H1 (cell line): ENCODE measurements around the gene RAB11B. TPM values are rescaled to one million over a fixed set of nuclear protein-coding genes. Genes with fewer than 3 reads are reported as not detected.

ENCODE experiments used
- CTCF ChIA-PET: fragments of 300-600 bp; sonication (Branson Sonifier 250); formaldehyde crosslinking; loops from one replicate; lab custom pipeline; 2021; ENCODE audit not compliant: partially characterized antibody; lab: Charles Lee
- POLR2A ChIA-PET: fragments of 300-600 bp; sonication (Branson Sonifier 250); formaldehyde crosslinking; loops from one replicate; lab custom pipeline; 2021; ENCODE audit warnings: inconsistent platforms; ENCODE audit not compliant: partially characterized antibody; lab: Charles Lee
- DNase-seq, 2 experiments: peaks; one replicate each; pipeline versions ENCODE4 v3.0.0 to v3.0.0-alpha.2; 2010 to 2022; ENCODE audit warnings: low spot score in 2 of 2, low read depth in 1 of 2, mixed read lengths in 1 of 2
- FAIRE-seq: peaks from 2 replicates; lab custom pipeline; 2011; peaks lifted over from hg19 to GRCh38; lab: Jason Lieb, UNC
- H2AFZ ChIP-seq: 2 replicates; pipeline ENCODE4 v1.8.1; 2012; ENCODE audit warnings: low read length, inconsistent platforms
- H2AK5ac ChIP-seq: 2 replicates; pipeline ENCODE4 v1.6.1; 2013; ENCODE audit warnings: low read depth, low read length
- H2BK120ac ChIP-seq: replicated peaks from 2 replicates; pipeline ENCODE3; 2013; ENCODE audit warnings: low read depth, low read length, inconsistent platforms
- H2BK12ac ChIP-seq: 2 replicates; pipeline ENCODE4 v1.6.1; 2013; ENCODE audit warnings: low read depth, low read length
- H2BK15ac ChIP-seq: 2 replicates; pipeline ENCODE4 v1.6.1; 2013; ENCODE audit warnings: low read length
- H2BK20ac ChIP-seq: 2 replicates; pipeline ENCODE4 v1.6.1; 2013; ENCODE audit warnings: low read length
- H2BK5ac ChIP-seq: 2 replicates; pipeline ENCODE4 v1.6.1; 2013; ENCODE audit warnings: low read depth, low read length
- H3K14ac ChIP-seq: 2 replicates; pipeline ENCODE4 v1.6.1; 2013; ENCODE audit warnings: inconsistent platforms; ENCODE audit not compliant: insufficient read length
- H3K18ac ChIP-seq: 2 replicates; pipeline ENCODE4 v1.6.1; 2013; ENCODE audit warnings: low read length; ENCODE audit errors: extremely low read depth
- H3K23ac ChIP-seq: 2 replicates; pipeline ENCODE4 v1.6.1; 2013; ENCODE audit warnings: inconsistent platforms; ENCODE audit not compliant: insufficient read length
- H3K23me2 ChIP-seq: 2 replicates; pipeline ENCODE4 v1.6.1; 2013; ENCODE audit warnings: low read depth, low read length
- H3K27ac ChIP-seq: 2 replicates; pipeline ENCODE4 v1.6.1; 2011; ENCODE audit warnings: low read depth, low read length, inconsistent platforms
- H3K27me3 ChIP-seq, 4 experiments: replicated peaks in 1 of 4; 1 replicate in 1 of 4; 2 replicates in 3 of 4; pipeline versions ENCODE4 v1.6.1 to v1.8.1; 2011 to 2013; ENCODE audit warnings: low read length in 3 of 4, mild to moderate bottlenecking in 3 of 4, inconsistent platforms in 2 of 4, mixed read lengths in 2 of 4, moderate library complexity in 1 of 4; ENCODE audit not compliant: control insufficient read depth in 3 of 4, insufficient read depth in 3 of 4; ENCODE audit errors: extremely low read depth in 1 of 4
- H3K36me3 ChIP-seq, 4 experiments: 2 replicates each; pipeline versions ENCODE4 v1.6.1 to v1.8.1; 2011 to 2013; ENCODE audit warnings: mild to moderate bottlenecking in 4 of 4, low read length in 3 of 4, moderate library complexity in 2 of 4, control low read depth in 1 of 4, inconsistent platforms in 1 of 4; ENCODE audit not compliant: insufficient read depth in 4 of 4, control insufficient read depth in 2 of 4
- H3K4ac ChIP-seq: replicated peaks from 2 replicates; pipeline ENCODE3; 2013; ENCODE audit warnings: low read length, low read depth, mixed read lengths, inconsistent platforms; ENCODE audit not compliant: insufficient read length
- H3K4me1 ChIP-seq, 4 experiments: replicated peaks in 1 of 4; 1 replicate in 1 of 4; 2 replicates in 3 of 4; pipeline versions ENCODE4 v1.6.1 to v1.8.1; 2011 to 2013; ENCODE audit warnings: low read length in 3 of 4, inconsistent platforms in 2 of 4, mixed read lengths in 1 of 4; ENCODE audit not compliant: insufficient read depth in 4 of 4, control insufficient read depth in 3 of 4
- H3K4me2 ChIP-seq, 2 experiments: 2 replicates each; pipeline versions ENCODE4 v1.6.1 to v1.8.1; 2011 to 2013; ENCODE audit warnings: low read depth in 2 of 2, low read length in 2 of 2, control low read depth in 1 of 2, inconsistent platforms in 1 of 2, mild to moderate bottlenecking in 1 of 2; ENCODE audit not compliant: insufficient read depth in 1 of 2
- H3K4me3 ChIP-seq, 4 experiments: fragments of 200-600, 300-600 bp in 1 of 4; sonication (generic), shearing (Covaris generic), sonication (Bioruptor Twin) in 1 of 4; 2 replicates each; pipeline versions ENCODE4 v1.5.1 to v1.8.1; 2011 to 2016; ENCODE audit warnings: low read length in 4 of 4, low read depth in 3 of 4, control low read depth in 2 of 4, inconsistent platforms in 2 of 4, mild to moderate bottlenecking in 2 of 4, mixed read lengths in 1 of 4, moderate library complexity in 1 of 4; ENCODE audit not compliant: insufficient read depth in 2 of 4; ENCODE audit errors: extremely low read depth in 1 of 4
- H3K56ac ChIP-seq: replicated peaks from 2 replicates; pipeline ENCODE3; 2013; ENCODE audit warnings: low read depth, mild to moderate bottlenecking, mixed read lengths, low read length, inconsistent platforms; ENCODE audit not compliant: insufficient read length
- H3K79me1 ChIP-seq: 2 replicates; pipeline ENCODE4 v1.6.1; 2013; ENCODE audit warnings: low read depth, low read length, control low read depth
- H3K79me2 ChIP-seq, 2 experiments: 2 replicates each; pipeline versions ENCODE4 v1.6.1 to v1.8.1; 2012 to 2013; ENCODE audit warnings: low read length in 2 of 2, mild to moderate bottlenecking in 2 of 2, inconsistent platforms in 1 of 2; ENCODE audit not compliant: insufficient read depth in 2 of 2, control insufficient read depth in 1 of 2
- H3K9ac ChIP-seq, 4 experiments: replicated peaks in 1 of 4; 1 replicate in 1 of 4; 2 replicates in 3 of 4; pipeline versions ENCODE4 v1.6.1 to v1.8.1; 2011 to 2013; ENCODE audit warnings: low read depth in 3 of 4, low read length in 3 of 4, control low read depth in 2 of 4, mild to moderate bottlenecking in 2 of 4, moderate library complexity in 2 of 4, inconsistent platforms in 1 of 4; ENCODE audit errors: extremely low read depth in 1 of 4
- H3K9me3 ChIP-seq, 2 experiments: 2 replicates each; pipeline versions ENCODE4 v1.6.1 to v1.8.1; 2012 to 2013; ENCODE audit warnings: mild to moderate bottlenecking in 2 of 2, moderate library complexity in 2 of 2, control low read depth in 1 of 2, inconsistent platforms in 1 of 2, low read depth in 1 of 2, low read length in 1 of 2, mixed read lengths in 1 of 2; ENCODE audit not compliant: insufficient read depth in 2 of 2
- H4K20me1 ChIP-seq, 2 experiments: replicated peaks in 1 of 2; 2 replicates each; pipeline versions ENCODE3 to v1.8.1; 2011 to 2013; ENCODE audit warnings: inconsistent platforms in 2 of 2, low read length in 2 of 2, mild to moderate bottlenecking in 1 of 2; ENCODE audit not compliant: insufficient read depth in 2 of 2, control insufficient read depth in 1 of 2
- H4K5ac ChIP-seq: 2 replicates; pipeline ENCODE4 v1.6.1; 2013; ENCODE audit warnings: low read length, low read depth, mixed read lengths, inconsistent platforms; ENCODE audit not compliant: insufficient read length
- H4K8ac ChIP-seq: 2 replicates; pipeline ENCODE4 v1.8.0; 2013; ENCODE audit warnings: mild to moderate bottlenecking, moderate library complexity, low read length, inconsistent platforms; ENCODE audit not compliant: insufficient read depth; ENCODE audit errors: extremely low read depth
- H4K91ac ChIP-seq: replicated peaks from 2 replicates; pipeline ENCODE3; 2013; ENCODE audit warnings: low read length, mixed read lengths, inconsistent platforms; ENCODE audit not compliant: insufficient read length
- RBBP5 ChIP-seq: IDR thresholded peaks from 2 replicates; pipeline ENCODE4 v1.7.1; 2012; ENCODE audit warnings: low read depth, mild to moderate bottlenecking, inconsistent platforms, low read length, moderate library complexity, borderline replicate concordance
- SAP30 ChIP-seq: fragments of 300-600 bp; sonication (generic); IDR thresholded peaks from 2 replicates; pipeline ENCODE4 v1.7.1; 2012; ENCODE audit warnings: low read length, moderate library complexity, mild to moderate bottlenecking, inconsistent platforms; ENCODE audit not compliant: insufficient read depth, insufficient replicate concordance
- WGBS, 2 experiments: shearing (Covaris generic) in 1 of 2; methylation state at CpG; one replicate each; pipeline versions ENCODE4 v1.1.6 to v1.1.7; 2013 to 2015; ENCODE audit warnings: low lambda C conversion rate in 2 of 2, mixed read lengths in 2 of 2, inconsistent platforms in 1 of 2, low coverage in 1 of 2, missing lambda C conversion rate in 1 of 2; ENCODE audit not compliant: insufficient replicate concordance in 2 of 2, insufficient coverage in 1 of 2, insufficient read length in 1 of 2; ENCODE audit errors: extremely low coverage in 1 of 2, missing lambda C conversion rate in 1 of 2; 5-methylcytosine and 5-hydroxymethylcytosine counted together
- polyA plus RNA-seq, 7 experiments: library from polyadenylated mRNA; depleted of rRNA in 3 of 7; stranded (reverse) in 5 of 7; unstranded in 2 of 7; fragments of >200 nt in 5 of 7; fragments of 200-250 nt in 2 of 7; gene quantifications; 1 replicate in 5 of 7; 2 replicates in 1 of 7; 4 replicates in 1 of 7; pipeline versions ENCODE4 v1.2.1 to v1.2.3, GENCODE V29; 2011 to 2013; ENCODE audit warnings: missing spikeins in 2 of 7, mixed read lengths in 2 of 7
- total RNA-seq: library from RNA; stranded (reverse); fragmentation: NEBNext Ultra II Directional; extraction: Animal tissue kit (Norgen Biotek cat#: 25700); gene quantifications from 2 replicates; pipeline ENCODE4 v1.2.1, GENCODE V29; 2021
- TF ChIP-seq, protein P1 (sequence below): IDR thresholded peaks from 2 replicates; pipeline ENCODE4 v1.6.1; 2012; ENCODE audit warnings: low read length, inconsistent platforms

RAB11B gene
- total and polyA plus RNA-seq, 2 of the 8 experiments (the other 6 are each of a cell fraction or from before 2014, with no cell fraction given), result 50.2 to 85.8 TPM

DNA sequence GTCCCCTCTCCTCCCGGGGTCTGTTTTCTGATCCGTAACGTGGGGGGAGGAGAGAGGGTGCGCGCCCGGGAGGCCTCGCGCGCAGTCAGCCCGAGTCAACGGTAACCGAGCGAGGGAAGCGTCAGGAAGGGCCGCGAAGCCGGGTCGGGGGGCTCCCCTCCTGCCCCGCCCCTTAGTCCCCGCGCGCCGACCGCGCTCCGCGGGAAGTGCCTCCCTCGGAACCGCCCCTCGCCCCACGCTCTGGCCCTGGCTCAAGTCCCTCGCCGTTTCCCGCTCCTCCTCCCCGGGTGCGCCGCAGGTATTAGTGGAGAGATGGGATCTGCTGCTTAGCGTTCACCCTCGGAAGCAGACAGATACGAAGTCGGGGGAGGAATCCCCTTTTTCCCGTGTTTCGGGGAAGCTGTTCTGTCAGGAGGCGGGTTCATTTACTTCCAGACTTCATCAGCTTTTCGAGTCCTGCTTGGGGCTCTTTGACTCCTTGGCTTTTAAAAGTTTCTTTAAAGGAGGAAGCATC lies 55.4 kb downstream of the RAB11B start:
- Histone ChIP-seq H4K91ac (peak overlapping the region; percentile 98), H2BK12ac (no peak overlapping the region), H4K5ac (peak overlapping the region; percentile 38), H3K23me2 (peaks cover 3% of the 10 kb centered on the region), H2AFZ (no peak overlapping the region), H3K79me2 (peaks cover 51 to 56% of the 10 kb centered on the region in 2 experiments), H2BK20ac (no peak overlapping the region), H2BK15ac (no peak overlapping the region), H3K56ac (peak overlapping the region; percentile 83), H2BK5ac (peak overlapping the region; percentile 98), H3K14ac (no peak overlapping the region), H2BK120ac (no peak overlapping the region), H3K79me1 (peaks cover 2% of the 10 kb centered on the region; the same call in 1 of the 2 replicates), H3K9ac (peak overlapping the region; percentile 94 to 100 (median 98)), H3K27ac (peak overlapping the region; percentile 98; the same call in 1 of the 2 replicates), H3K36me3 (peaks cover 0 to 22% (median 1%) of the 10 kb centered on the region in 4 experiments; a peak in 2 of 8 replicates), H4K20me1 (peaks cover 19 to 30% of the 10 kb centered on the region in 2 experiments), H3K23ac (no peak overlapping the region), H3K4me3 (peak overlapping the region; percentile 85 to 93 (median 88)), H3K4ac (peak overlapping the region; percentile 35), H3K4me1 (peaks cover 7 to 31% (median 21%) of the 10 kb centered on the region in 4 experiments), H3K27me3 (no peaks in the 10 kb centered on the region), H3K18ac (peak overlapping the region; percentile 95), H4K8ac (peak overlapping the region; percentile 99; the same call in 1 of the 2 replicates), H3K4me2 (peak overlapping the region; percentile 78 to 88), H3K9me3 (no peaks in the 10 kb centered on the region), H2AK5ac (no peak overlapping the region)
- FAIRE-seq (no peak), DNase-seq (no peak)
- peak; percentile 36 for TF ChIP-seq SAP30
- peak; percentile 21; the same call in 1 of the 2 replicates for TF ChIP-seq RBBP5
- TF ChIP-seq, protein P1, sequence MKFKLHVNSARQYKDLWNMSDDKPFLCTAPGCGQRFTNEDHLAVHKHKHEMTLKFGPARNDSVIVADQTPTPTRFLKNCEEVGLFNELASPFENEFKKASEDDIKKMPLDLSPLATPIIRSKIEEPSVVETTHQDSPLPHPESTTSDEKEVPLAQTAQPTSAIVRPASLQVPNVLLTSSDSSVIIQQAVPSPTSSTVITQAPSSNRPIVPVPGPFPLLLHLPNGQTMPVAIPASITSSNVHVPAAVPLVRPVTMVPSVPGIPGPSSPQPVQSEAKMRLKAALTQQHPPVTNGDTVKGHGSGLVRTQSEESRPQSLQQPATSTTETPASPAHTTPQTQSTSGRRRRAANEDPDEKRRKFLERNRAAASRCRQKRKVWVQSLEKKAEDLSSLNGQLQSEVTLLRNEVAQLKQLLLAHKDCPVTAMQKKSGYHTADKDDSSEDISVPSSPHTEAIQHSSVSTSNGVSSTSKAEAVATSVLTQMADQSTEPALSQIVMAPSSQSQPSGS, result no peak
- ChIA-PET CTCF (interaction anchor here (0.9 to 5.1 kb wide), 2 partner anchors 12 to 31 kb away, joined by 4 to 19 read pairs; partner anchors contain the start of gene MARCHF2), POLR2A (interaction anchor here (1.1 to 8.0 kb wide), 20 partner anchors 8 to 133 kb away, joined by 3 to 63 read pairs (median 5); partner anchors contain the start of genes MARCHF2 and ZNF414)
- 1% methylated on average over 23 of the region's 45 CpGs; no CpG with 5 or more reads in 1 of the 2 experiments for WGBS, 2 experiments
